Chondrocyte (in vitro differentiated cells): ENCODE results near the gene PSMB11. TPM values are rescaled to one million over a fixed set of nuclear protein-coding genes. Genes with fewer than 3 reads are reported as not detected.

Experiments
- DNase-seq: peaks from one replicate; pipeline ENCODE4 v3.0.0; 2021; ENCODE audit warnings: mixed read lengths, low spot score
- H3K27ac Mint-ChIP-seq: one replicate; pipeline ENCODE4 v1.8.0; 2021; ENCODE audit warnings: mild to moderate bottlenecking, moderate library complexity, mixed read lengths; ENCODE audit not compliant: unreplicated experiment
- H3K27me3 Mint-ChIP-seq: 2 replicates; pipeline ENCODE4 v1.8.0; 2021; ENCODE audit warnings: low read depth, mixed read lengths
- H3K36me3 Mint-ChIP-seq: 2 replicates; pipeline ENCODE4 v1.8.0; 2021; ENCODE audit warnings: low read depth, mixed read lengths
- H3K4me1 Mint-ChIP-seq: 2 replicates; pipeline ENCODE4 v1.8.0; 2021; ENCODE audit warnings: low read depth, mild to moderate bottlenecking, mixed read lengths
- H3K4me3 Mint-ChIP-seq: one replicate; pipeline ENCODE4 v1.8.0; 2021; ENCODE audit warnings: mild to moderate bottlenecking, moderate library complexity, mixed read lengths; ENCODE audit not compliant: unreplicated experiment
- H3K9me3 Mint-ChIP-seq: 2 replicates; pipeline ENCODE4 v1.8.0; 2021; ENCODE audit warnings: low read depth, mixed read lengths
- CTCF ChIP-seq: fragments of 200-600 bp; sonication (generic); IDR thresholded peaks from 2 replicates; pipeline ENCODE4 v1.5.0; 2021; ENCODE audit warnings: antibody characterized with exemption, mild to moderate bottlenecking, moderate library complexity
- total RNA-seq: library from RNA; stranded (reverse); gene quantifications from 3 replicates; pipeline ENCODE4 v1.2.1, GENCODE V29; 2021

The PSMB11 gene
- total RNA-seq, 1 donor from 2014 or later: not detected

- Mint-ChIP-seq H3K4me1 (peaks cover 36% of the 10 kb centered on the region), H3K27me3 (no peaks in the 10 kb centered on the region), H3K36me3 (peaks cover 33% of the 10 kb centered on the region), H3K27ac (peak overlapping the region; percentile 57), H3K4me3 (no peak overlapping the region), H3K9me3 (no peaks in the 10 kb centered on the region)
- peak; percentile 87 for TF ChIP-seq CTCF
- DNase-seq: no peak
These were observed 34.9 kb downstream of the PSMB11 start for GRCh38 chr14:23076785-23077408.

GRCh38 chr14:23077962-23078361 is 36.0 kb downstream of the PSMB11 start:
- H3K27ac Mint-ChIP-seq: peak overlapping the region; percentile 80
- H3K4me3 Mint-ChIP-seq: no peak overlapping the region

GRCh38 chr14:23078692-23079116 is 36.7 kb downstream of the PSMB11 start:
- H3K9me3 Mint-ChIP-seq: no peaks in the 10 kb centered on the region
- peaks cover 30% of the 10 kb centered on the region for H3K4me1 Mint-ChIP-seq
- no peaks in the 10 kb centered on the region for H3K27me3 Mint-ChIP-seq
- DNase-seq: no peak
- H3K27ac Mint-ChIP-seq: peak overlapping the region; percentile 80
- no peak overlapping the region for H3K4me3 Mint-ChIP-seq
- H3K36me3 Mint-ChIP-seq: peaks cover 28% of the 10 kb centered on the region
- TF ChIP-seq CTCF: no peak

More at GRCh38 chr14:23077962-23078361, 36.0 kb downstream of the PSMB11 start:
- peaks cover 30% of the 10 kb centered on the region for H3K4me1 Mint-ChIP-seq
- H3K36me3 Mint-ChIP-seq: peaks cover 28% of the 10 kb centered on the region
- DNase-seq: no peak
- no peaks in the 10 kb centered on the region for H3K27me3 Mint-ChIP-seq
- TF ChIP-seq CTCF: no peak
- H3K9me3 Mint-ChIP-seq: no peaks in the 10 kb centered on the region

- Mint-ChIP-seq H3K27me3 (no peaks in the 10 kb centered on the region), H3K4me3 (no peak overlapping the region), H3K4me1 (peaks cover 30% of the 10 kb centered on the region), H3K27ac (peak overlapping the region; percentile 80), H3K36me3 (peaks cover 30% of the 10 kb centered on the region), H3K9me3 (no peaks in the 10 kb centered on the region)
- no peak for DNase-seq
- TF ChIP-seq CTCF: no peak
These were observed 37.7 kb downstream of the PSMB11 start for GRCh38 chr14:23079716-23080115.

GRCh38 chr14:23080474-23080873 is 38.5 kb downstream of the PSMB11 start:
- Mint-ChIP-seq H3K27ac (peak overlapping the region; percentile 80), H3K4me3 (no peak overlapping the region), H3K27me3 (no peaks in the 10 kb centered on the region), H3K36me3 (peaks cover 31% of the 10 kb centered on the region), H3K9me3 (no peaks in the 10 kb centered on the region), H3K4me1 (peaks cover 30% of the 10 kb centered on the region)
- DNase-seq: no peak
- TF ChIP-seq CTCF: no peak
